ENCODE results near the gene KCNMA1.

DNA sequence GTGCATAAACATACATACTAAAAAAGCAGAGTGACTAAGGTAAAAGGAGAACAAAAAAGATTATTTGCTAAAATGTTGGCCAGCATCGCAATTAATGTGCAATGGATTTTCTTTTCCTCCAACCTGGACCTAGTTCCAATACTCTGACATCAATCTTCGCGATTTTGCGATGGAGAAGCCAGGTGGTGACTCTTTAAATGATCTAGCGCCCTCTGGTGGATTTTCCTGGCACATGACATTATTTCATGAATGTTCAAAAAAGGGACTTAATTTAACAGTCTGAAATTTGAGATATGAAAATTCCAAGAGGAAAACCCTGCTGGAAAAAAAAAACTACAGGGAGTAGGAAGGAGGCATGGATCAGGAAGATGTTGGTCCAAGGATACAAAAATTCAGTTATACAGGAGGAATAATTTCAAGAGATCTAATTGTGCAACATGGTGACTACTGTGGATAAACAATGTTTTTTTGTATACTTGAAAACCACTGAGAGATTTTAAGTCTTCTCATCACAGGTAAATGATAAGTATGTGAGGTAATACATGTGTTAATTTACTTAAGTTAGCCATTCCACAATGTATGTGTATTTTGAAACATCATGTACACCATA lies 4.3 kb upstream of the KCNMA1 start:
- TF ChIP-seq POLR2A (IDR thresholded peaks at IDR 0.05; ENCODE audit: low read depth) (no peak), EP300 (IDR thresholded peaks at IDR 0.05) (no peak)
- TF ChIP-seq, protein P1, sequence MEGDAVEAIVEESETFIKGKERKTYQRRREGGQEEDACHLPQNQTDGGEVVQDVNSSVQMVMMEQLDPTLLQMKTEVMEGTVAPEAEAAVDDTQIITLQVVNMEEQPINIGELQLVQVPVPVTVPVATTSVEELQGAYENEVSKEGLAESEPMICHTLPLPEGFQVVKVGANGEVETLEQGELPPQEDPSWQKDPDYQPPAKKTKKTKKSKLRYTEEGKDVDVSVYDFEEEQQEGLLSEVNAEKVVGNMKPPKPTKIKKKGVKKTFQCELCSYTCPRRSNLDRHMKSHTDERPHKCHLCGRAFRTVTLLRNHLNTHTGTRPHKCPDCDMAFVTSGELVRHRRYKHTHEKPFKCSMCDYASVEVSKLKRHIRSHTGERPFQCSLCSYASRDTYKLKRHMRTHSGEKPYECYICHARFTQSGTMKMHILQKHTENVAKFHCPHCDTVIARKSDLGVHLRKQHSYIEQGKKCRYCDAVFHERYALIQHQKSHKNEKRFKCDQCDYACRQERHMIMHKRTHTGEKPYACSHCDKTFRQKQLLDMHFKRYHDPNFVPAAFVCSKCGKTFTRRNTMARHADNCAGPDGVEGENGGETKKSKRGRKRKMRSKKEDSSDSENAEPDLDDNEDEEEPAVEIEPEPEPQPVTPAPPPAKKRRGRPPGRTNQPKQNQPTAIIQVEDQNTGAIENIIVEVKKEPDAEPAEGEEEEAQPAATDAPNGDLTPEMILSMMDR (IDR thresholded peaks at IDR 0.05) = peak; percentile 83 to 93 (median 90)
